Measurements from ENCODE around the gene KCNJ1.

Gene KCNJ1

DNA sequence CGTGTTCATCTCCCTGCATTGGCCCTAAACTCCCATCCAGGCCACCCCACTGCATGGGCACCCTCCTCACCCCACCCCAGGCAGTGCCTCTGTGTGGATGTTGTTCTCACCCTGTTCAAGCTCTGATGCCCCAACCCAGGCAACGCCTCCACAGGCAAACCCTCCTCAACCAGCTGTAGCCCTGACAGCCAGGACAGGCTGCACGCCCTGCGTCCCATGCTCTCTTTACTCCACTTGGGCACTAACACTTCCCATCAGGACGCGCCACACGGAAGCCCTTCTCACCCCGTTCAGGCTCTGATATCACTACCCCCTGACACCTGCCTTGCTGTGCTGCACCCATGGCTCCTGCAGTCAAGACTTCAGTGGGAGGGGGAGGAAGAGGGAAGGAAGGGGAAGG lies 47.9 kb downstream of the KCNJ1 start:
- DNase-seq: no peak

DNA sequence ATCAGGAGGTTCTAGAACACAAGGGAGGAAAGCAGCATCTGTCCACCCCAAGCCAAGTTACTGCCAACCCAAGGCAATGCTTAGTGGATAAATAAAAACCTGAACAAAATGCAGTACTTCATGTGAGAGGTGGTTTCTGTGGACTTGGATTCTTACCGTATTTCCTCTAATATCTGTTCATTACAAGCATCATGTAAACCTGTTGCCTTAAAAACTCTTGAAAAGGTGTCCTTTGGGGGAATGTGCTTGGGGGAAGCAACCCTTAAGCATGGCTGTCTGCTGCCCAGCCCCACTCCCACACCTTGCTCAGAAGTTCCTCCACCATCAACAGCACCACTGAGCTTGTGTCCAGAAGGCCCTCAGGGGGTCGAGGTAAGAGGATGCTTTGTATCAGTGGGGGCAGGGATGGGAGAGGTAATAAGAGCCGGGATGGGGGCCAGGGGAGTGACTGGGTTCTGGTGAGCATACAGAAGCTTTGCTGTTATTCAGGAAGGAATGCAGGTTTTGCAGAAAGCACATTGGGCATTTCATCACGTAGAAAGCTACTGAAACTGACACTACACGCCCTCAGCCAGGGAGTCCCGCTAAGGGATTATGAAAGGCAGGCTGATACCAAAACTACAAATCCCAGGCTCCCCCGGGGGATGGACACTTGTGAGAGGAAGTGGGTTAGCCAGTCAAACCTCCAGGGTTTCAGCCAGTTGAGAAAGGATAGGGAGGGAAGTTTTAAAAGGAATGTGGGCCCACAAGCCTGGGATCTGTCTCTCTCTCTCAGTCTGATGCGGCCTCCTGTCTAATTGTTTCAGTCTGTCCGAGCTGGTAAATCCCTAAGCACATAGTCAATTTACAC lies 52.0 kb downstream of the KCNJ1 start:
- no peak for DNase-seq

DNA sequence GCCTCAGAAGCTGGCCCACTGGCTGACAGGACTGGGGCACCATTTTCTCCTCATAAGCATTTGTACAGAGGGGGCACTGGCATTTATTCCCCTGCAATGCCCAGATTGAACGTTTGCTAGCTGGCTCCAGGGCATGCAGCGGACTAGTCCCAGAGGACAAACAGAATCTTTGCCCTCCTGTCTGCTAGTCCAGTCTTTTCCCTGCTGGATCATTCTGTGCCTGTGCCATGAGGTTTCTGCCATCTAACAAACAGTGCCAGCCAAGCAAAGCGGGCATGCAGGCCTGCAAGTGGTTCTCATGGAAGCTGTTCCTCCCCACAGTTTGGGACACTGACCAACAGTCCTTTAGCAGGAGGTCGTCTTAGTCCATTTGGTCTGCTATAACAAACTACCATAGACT lies 53.4 kb downstream of the KCNJ1 start:
- DNase-seq: no peak

DNA sequence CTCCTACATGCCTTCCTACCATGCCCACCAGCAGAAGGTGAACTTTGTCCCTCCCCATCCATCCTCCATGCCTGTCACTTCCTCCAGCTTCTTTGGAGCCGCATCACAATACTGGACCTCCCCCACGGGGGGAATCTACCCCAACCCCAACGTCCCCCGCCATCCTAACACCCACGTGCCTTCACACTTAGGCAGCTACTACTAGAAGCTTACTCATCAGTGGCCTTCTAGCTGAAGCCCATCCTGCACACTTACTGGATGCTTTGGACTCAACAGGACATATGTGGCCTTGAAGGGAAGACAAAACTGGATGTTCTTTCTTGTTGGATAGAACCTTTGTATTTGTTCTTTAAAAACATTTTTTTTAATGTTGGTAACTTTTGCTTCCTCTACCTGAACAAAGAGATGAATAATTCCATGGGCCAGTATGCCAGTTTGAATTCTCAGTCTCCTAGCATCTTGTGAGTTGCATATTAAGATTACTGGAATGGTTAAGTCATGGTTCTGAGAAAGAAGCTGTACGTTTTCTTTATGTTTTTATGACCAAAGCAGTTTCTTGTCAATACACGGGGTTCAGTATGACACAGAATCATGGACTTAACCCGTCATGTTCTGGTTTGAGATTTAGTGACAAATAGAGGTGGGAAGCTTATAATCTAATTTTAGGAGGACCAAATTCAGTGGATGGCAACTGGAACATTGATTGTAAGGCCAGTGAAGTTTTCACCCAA lies 56.1 kb downstream of the KCNJ1 start:
- DNase-seq: no peak

DNA sequence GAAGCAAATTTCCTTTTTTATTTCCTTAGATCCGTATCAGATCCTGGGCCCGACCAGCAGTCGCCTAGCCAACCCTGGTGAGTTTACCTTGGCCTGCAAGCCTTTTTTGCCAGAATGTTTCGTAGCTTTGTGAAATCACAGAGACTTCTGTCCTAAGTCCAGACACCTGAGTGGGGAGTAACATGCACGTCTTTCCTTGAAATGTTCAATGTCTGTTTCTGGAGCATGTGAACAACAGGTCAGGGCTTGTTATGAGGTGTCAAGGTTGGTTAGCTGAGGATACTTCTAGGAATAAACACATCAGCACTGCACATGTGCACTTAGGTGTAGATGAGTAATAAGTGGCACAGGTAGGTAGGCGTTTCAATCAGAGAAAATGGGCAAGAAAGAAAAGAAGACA lies 58.0 kb downstream of the KCNJ1 start:
- no peak for DNase-seq

GRCh38 chr11:128807909-128808308 lies 59.2 kb downstream of the KCNJ1 start:
- no peak for DNase-seq

DNA sequence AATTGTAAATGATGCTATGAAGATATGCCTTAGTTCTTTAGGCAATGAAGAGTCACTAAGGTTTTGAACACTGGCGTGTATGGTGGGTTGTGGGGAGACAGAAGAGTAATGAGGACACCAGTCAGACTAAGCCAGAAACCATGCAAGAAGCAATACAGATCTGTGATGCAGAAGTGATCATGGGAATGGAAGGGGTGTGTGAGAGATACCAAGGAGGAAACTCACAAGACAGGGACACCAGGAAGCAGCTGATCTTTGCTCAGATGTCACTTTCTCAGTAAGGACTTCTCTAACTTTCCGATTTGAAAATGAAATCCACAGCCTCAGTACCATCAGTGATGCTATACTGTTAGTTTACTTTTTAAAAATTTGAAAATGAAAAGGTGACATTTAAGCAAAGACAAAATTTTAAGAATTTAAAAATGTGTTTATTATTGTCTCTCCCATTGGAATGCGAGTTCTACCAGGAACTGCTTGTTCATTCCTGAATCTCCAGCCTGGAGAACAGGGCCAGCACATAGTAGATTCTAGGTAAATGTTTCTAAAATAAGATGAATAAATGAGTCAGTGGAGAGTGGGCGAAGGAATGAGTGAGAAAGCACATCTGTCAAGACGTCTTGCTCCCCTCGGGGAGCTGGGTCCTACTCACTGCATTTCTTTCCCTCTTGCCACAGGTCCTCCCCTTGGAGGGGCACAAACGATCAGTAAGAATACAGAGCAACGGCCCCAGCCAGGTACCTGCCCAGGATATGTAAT lies 60.4 kb downstream of the KCNJ1 start:
- DNase-seq: no peak

GRCh38 chr11:128804481-128804880 lies 62.6 kb downstream of the KCNJ1 start:
- no peak for DNase-seq

DNA sequence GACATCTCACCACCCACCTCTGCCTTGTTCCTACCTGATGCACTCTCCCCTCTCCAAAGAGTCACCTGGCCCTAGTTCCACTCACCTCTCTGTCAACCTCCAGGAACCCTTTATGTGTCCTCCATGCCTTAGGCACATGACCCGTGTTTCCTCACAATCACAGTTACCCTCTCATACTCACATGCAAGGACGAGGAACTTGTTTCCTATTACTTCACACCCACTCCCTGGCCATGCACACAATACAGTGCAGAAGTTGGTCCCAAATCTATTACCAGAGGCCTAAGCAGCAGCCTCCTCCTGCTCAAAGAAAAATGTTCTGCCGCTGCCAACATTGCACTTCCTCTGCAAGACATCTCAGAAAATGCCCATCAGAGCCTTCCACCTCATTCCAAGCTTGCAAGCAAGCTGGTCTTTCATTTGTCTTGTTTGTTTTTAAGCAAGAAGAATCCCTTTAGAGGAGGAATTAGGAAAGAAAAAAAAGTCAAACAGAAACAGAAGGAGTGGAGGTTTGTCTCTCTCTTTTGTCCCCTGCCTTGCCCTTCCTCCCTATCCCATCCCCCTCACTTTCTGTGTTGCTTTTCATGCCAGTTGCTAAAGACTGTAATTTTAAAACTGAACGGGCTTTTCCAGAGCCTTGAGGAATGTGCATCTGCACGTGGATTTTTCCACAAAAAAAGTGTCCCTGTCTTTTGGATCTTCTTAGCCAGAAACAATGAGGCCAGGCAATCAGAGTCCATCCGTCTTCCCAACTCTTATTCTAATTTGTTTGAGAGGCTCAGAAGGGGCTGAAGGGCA lies 63.4 kb downstream of the KCNJ1 start:
- DNase-seq: no peak

DNA sequence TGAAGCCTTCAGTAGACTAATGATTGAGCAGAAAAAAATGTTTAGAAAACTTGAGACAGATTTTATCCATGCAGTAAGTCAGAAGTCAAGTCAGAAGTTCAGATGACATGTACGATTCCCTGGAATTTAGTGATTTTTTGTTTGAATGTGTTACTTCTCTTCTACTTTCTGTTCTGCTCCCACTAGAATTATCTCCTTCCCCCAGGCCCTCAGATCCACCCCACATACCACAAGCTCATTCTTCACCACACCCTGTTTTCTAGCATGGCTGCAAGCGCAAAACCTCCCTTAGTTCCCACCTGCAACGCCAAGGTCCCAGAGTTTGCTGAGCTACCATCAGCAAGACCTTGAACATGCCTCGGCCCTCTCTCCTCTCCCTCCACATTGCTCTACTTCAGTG lies 64.1 kb downstream of the KCNJ1 start:
- no peak for DNase-seq

- DNase-seq: no peak
Measured at GRCh38 chr11:128802358-128802981, 64.6 kb downstream of the KCNJ1 start.

DNA sequence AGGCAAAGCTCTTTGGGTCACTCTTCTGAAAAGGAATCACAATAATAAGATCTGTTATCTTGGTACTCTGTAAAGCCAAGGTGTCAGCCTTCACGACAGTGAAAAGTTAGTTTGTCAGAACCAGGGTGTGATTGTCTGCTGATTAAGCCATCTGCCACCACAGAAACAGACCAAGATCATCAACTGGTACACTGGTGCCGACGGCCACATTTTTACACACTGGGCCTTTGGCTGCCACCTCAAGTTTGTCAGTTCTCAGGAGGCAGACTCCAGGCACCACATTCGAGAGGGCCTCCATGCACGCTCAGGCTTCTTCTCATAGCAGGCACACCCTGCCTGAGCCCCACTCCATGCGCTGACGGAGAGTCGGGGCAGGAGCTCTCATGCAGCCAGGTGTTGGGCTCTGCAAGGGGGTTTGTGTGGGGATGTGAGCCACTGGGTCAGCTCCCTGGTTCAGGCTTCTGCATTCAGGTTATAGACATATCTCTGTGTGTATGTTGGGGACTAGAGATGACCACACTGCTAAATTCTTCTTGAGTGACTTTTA lies 66.2 kb downstream of the KCNJ1 start:
- no peak for DNase-seq

DNA sequence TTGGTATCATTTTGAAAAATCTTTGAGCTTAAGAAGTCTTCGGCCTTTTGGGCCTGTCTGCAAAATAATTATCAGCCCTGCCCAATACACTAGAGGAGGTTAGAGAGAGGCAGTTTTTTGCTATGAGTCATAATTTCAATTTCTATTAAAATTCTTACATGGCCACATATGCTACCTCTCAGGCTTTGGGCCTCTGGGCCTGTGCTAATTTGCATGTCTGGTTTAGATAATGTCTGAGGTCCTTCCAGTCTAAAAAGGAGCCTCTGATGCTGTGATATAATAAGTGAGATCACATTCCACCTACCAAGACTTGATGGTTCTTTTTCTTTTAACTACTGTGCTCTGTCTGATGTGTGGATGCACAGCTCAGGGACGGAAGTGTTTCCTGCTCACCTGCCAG lies 70.8 kb downstream of the KCNJ1 start:
- no peak for DNase-seq

DNA sequence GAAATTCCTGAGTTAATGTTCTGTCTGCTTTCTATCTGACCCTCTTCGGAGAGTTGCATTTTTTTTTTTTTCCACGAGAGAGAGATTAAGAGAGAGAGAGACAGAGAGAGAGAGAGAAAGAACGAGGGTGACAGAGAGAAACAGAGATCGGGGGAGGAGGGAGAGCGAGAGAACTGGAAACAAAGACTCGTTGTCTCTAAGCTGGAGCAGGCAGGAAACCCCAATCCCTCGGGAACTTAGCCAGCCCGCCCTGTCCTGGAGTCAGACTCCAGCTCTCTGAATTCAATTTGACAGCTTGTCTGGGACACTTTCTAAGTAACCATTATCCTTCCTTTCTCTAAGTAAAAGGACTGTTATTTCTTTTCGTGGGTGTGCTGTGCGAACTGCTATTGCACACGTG lies 76.9 kb downstream of the KCNJ1 start:
- no peak for DNase-seq

- DNase-seq: no peak
Measured at GRCh38 chr11:128789497-128790150, 77.5 kb downstream of the KCNJ1 start.

Data from stimulated activated CD4-positive, alpha-beta T cell treated with anti-CD3 and anti-CD28 coated beads, Interleukin-2, amount 100 ng/mL, for 24 hours (primary cell).